ENCODE data around the gene DCDC1. TPM values are rescaled to one million over a fixed set of nuclear protein-coding genes. Genes with fewer than 3 reads are reported as not detected.

The DCDC1 gene
- polyA plus RNA-seq, 1 donor: 1.2 TPM

DNA sequence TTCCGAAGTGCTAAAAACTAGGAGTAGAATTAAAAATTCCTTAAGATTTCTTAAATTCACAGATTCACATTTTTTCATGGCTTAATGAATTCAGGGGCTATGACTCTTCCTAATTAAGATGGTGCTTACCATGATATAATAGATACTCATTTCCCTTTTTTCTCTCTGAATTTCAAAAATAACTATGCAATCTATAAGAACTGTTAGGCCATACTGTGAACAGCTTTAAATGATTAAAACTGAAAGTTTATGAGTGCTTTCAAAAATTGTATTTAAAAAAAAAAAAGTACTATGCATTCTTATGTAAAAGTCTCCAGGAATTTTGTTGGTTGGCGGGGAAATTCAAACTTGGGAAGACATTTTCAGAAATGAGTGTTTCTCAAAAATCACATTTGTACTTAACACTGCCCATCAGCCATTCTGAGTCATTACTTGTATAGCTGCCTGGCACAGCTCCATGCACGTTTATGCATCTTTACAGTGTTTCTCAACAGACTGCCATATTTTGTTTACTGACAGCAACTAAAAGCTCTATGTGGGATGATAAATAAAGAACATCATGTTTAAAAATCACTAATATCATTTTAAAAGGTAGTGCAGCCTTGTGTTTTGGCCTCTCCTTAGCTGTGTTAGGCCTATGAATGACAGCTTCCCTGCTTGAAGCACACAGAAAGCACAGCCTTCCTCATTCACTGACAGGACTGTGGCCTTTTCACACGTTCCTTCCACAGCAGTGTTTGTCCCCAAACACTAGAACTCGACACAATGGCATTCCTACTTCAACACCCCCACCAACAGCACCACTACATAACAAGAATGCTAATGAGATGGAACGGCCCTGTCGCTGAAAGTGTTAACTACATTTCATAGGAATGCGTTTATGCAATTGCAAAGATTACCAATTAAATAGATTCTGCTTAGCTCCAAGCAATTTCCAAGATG, 131.4 kb downstream of the DCDC1 start:
- Histone ChIP-seq H3K9me3 (ENCODE audit: control insufficient read depth, low read depth, low read length) (no peaks in the 10 kb centered on the region), H3K4me1 (ENCODE audit: control insufficient read depth, insufficient read depth, low read length) (no peaks in the 10 kb centered on the region), H3K27me3 (ENCODE audit: control insufficient read depth, insufficient read depth, low read length) (no peaks in the 10 kb centered on the region), H3K4me3 (ENCODE audit: low read length) (no peak overlapping the region), H3K27ac (ENCODE audit: low read length) (no peak overlapping the region), H3K36me3 (ENCODE audit: control insufficient read depth, insufficient read depth, low read length) (no peaks in the 10 kb centered on the region)
- DNase-seq: no peak
- WGBS (ENCODE audit: insufficient coverage, low lambda C conversion rate): 70% methylated on average over 3 of the region's 8 CpGs

DNA sequence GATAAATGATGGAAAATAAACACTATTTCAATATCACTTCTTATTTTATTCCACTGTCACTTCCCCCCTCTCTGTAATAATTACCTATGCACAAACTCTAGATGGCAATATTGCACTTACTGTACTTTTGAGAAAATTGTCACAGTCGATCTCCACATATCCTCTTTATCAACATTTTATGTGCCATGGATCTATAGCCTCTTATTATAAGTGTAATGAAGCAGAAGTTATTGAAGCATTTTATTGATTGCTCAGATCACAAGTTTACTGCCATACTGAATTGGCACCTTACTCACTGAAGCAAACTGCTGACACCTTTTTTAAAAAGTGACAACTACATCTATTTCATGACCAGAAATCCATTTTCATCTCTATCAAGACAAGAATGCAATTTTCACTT, 133.4 kb downstream of the DCDC1 start:
- no peak for DNase-seq
- H3K4me3 ChIP-seq (ENCODE audit: low read length): no peak overlapping the region
- H3K9me3 ChIP-seq (ENCODE audit: control insufficient read depth, low read depth, low read length): no peaks in the 10 kb centered on the region
- no peak overlapping the region for H3K27ac ChIP-seq (ENCODE audit: low read length)
- no peaks in the 10 kb centered on the region for H3K4me1 ChIP-seq (ENCODE audit: control insufficient read depth, insufficient read depth, low read length)
- no CpG with 5 or more reads among the region's 1 CpG for WGBS (ENCODE audit: insufficient coverage, low lambda C conversion rate)
- H3K36me3 ChIP-seq (ENCODE audit: control insufficient read depth, insufficient read depth, low read length): no peaks in the 10 kb centered on the region
- H3K27me3 ChIP-seq (ENCODE audit: control insufficient read depth, insufficient read depth, low read length): no peaks in the 10 kb centered on the region

DNA sequence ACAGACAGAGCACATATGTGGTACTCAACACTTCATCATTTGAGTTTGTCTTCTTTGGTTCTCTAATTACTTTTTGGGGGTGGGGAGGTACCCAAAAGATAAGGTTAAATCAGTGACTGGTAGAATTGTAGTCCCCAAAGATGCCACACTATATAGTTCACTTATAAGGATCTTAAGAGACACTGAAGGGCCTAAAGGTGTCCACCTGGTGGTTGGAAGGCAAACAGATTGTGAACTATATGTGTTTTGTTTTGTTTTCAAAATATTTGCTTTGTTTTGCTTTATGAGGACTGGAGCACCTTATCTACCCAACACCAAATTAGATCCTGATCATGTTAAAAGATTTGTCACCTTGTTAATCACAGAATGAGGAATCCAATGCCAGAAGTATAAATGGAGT, 136.1 kb downstream of the DCDC1 start:
- Histone ChIP-seq H3K9me3 (ENCODE audit: control insufficient read depth, low read depth, low read length) (no peaks in the 10 kb centered on the region), H3K4me3 (ENCODE audit: low read length) (no peak overlapping the region), H3K27ac (ENCODE audit: low read length) (no peak overlapping the region), H3K36me3 (ENCODE audit: control insufficient read depth, insufficient read depth, low read length) (no peaks in the 10 kb centered on the region), H3K27me3 (ENCODE audit: control insufficient read depth, insufficient read depth, low read length) (no peaks in the 10 kb centered on the region), H3K4me1 (ENCODE audit: control insufficient read depth, insufficient read depth, low read length) (no peaks in the 10 kb centered on the region)
- DNase-seq: no peak

DNA sequence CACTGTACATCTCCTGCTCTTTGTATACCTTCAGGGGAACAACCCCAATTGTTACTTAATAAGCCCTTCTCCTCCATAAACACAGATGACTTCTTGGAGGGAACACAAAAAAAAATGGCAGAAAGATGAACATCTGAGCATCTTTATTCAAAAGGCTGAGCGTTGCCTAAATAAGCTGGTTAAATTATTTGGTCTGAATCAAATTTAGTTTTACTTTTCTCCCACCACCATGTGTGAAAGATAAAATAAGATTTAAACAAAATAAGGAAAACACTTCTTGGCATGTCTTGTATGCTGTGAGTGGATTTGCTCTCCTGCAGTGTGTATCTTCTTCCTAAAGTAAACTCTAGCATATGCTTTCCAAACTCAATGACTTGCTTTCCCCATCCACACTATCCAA, 137.9 kb downstream of the DCDC1 start:
- H3K27me3 ChIP-seq (ENCODE audit: control insufficient read depth, insufficient read depth, low read length): no peaks in the 10 kb centered on the region
- H3K9me3 ChIP-seq (ENCODE audit: control insufficient read depth, low read depth, low read length): no peaks in the 10 kb centered on the region
- H3K36me3 ChIP-seq (ENCODE audit: control insufficient read depth, insufficient read depth, low read length): no peaks in the 10 kb centered on the region
- no peak overlapping the region for H3K4me3 ChIP-seq (ENCODE audit: low read length)
- H3K4me1 ChIP-seq (ENCODE audit: control insufficient read depth, insufficient read depth, low read length): no peaks in the 10 kb centered on the region
- DNase-seq: no peak
- no CpG with 5 or more reads among the region's 1 CpG for WGBS (ENCODE audit: insufficient coverage, low lambda C conversion rate)
- H3K27ac ChIP-seq (ENCODE audit: low read length): no peak overlapping the region

DNA sequence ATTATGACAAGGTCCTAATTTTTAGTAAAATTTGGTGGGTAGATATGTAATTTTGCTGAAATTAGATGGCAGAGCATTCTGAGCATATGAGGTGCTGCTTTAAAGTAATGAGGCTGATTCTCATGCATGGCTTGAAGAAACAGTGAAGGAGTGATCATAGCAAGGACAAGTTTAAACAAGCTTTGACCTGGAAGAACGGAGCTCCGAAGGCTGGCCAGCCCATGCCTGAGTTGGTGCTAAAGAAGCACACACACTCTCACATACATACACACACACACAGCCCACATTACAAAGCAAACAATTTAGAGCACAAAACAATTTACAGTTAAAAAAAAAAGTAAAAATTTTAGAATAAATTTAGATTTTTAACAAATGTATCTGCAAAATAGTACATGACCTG, 150.7 kb downstream of the DCDC1 start:
- H3K4me1 ChIP-seq (ENCODE audit: control insufficient read depth, insufficient read depth, low read length): no peaks in the 10 kb centered on the region
- no peak overlapping the region for H3K4me3 ChIP-seq (ENCODE audit: low read length)
- no peaks in the 10 kb centered on the region for H3K9me3 ChIP-seq (ENCODE audit: control insufficient read depth, low read depth, low read length)
- WGBS (ENCODE audit: insufficient coverage, low lambda C conversion rate): no CpG with 5 or more reads among the region's 2 CpGs
- no peak overlapping the region for H3K27ac ChIP-seq (ENCODE audit: low read length)
- no peak for DNase-seq
- H3K27me3 ChIP-seq (ENCODE audit: control insufficient read depth, insufficient read depth, low read length): no peaks in the 10 kb centered on the region
- H3K36me3 ChIP-seq (ENCODE audit: control insufficient read depth, insufficient read depth, low read length): no peaks in the 10 kb centered on the region

DNA sequence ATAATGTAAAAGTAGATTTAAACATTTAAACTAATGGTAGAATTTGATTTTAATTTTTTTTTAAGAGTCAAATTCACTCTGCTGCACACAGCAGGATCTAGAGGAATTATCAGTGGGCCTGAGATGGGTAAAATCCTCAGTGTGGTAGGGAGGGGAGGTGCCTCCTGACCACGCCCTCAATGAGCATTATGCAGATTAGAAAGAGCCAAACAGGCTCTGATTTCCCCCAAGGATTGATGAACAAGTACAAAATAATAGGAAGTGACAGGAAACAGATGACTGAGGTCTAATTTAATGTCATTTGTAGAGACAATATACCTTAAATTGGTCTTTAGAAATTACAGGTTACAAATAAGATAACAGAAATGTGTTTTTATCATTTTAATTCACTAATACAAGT, 155.2 kb downstream of the DCDC1 start:
- DNase-seq: no peak
- WGBS (ENCODE audit: insufficient coverage, low lambda C conversion rate): no CpG with 5 or more reads among the region's 1 CpG
- Histone ChIP-seq H3K27ac (ENCODE audit: low read length) (no peak overlapping the region), H3K9me3 (ENCODE audit: control insufficient read depth, low read depth, low read length) (no peaks in the 10 kb centered on the region), H3K4me1 (ENCODE audit: control insufficient read depth, insufficient read depth, low read length) (no peaks in the 10 kb centered on the region), H3K27me3 (ENCODE audit: control insufficient read depth, insufficient read depth, low read length) (no peaks in the 10 kb centered on the region), H3K36me3 (ENCODE audit: control insufficient read depth, insufficient read depth, low read length) (no peaks in the 10 kb centered on the region), H3K4me3 (ENCODE audit: low read length) (no peak overlapping the region)

DNA sequence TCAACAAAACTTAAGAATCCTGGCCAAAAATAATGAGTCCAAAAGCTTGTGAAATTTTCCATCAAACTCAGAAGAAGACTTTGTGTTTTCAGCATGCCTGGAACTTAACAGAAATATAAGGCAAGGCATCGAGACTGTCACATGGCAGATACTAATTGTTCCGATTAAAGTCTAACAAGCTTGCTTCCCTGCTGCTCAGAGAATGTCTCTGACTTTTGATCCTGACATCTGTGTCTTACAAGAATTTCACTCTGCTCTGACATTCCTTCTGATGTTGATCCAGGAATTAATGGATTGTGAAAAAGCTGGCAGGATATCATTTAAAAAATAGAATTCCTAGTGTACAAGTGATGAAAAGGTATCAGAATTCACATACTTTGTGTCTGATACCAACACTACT, 170.2 kb downstream of the DCDC1 start:
- WGBS (ENCODE audit: insufficient coverage, low lambda C conversion rate): 80% methylated on average over 1 of the region's 2 CpGs
- DNase-seq: no peak

DNA sequence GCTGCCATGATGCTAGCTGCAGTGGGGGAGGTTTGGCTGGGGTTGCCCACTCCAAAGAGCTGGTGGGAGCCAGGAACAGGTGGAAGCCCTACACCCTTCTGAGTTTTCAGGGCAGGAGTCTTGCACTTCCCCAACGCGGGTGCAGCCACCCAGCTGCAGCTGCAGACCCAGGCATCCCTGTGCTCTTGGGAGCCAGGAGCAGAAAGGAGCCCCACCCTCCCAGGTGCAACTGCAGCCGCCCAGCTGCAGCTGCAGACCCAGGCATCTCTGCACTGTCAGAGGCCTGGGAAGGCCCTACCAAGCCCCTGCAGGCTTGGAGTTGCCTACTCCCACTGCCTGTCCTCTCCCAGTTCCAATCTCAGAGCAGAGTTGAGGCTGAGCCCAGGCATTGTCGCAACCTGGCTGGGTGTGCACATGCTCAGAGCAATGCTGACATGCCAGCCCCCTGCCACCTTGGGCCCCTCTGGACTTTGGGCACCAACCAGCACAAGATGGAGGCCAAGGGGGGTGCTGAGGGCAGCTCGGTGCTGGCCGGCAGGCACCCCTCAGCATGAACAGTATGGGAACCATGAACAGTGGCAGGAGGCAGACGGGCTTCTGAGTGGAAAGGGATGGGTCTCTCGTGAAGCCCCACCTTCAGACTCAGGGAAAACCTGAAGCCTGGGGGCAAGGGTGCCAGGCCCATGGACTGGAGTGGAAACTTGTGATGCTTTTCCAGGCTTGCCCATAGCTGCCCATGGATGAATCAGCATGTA, 195.4 kb downstream of the DCDC1 start:
- Histone ChIP-seq H3K4me1 (ENCODE audit: control insufficient read depth, insufficient read depth, low read length) (no peaks in the 10 kb centered on the region), H3K4me3 (ENCODE audit: low read length) (no peak overlapping the region), H3K27ac (ENCODE audit: low read length) (no peak overlapping the region), H3K9me3 (ENCODE audit: control insufficient read depth, low read depth, low read length) (peaks cover 10% of the 10 kb centered on the region), H3K36me3 (ENCODE audit: control insufficient read depth, insufficient read depth, low read length) (no peaks in the 10 kb centered on the region), H3K27me3 (ENCODE audit: control insufficient read depth, insufficient read depth, low read length) (no peaks in the 10 kb centered on the region)
- DNase-seq: no peak
- WGBS (ENCODE audit: insufficient coverage, low lambda C conversion rate): no CpG with 5 or more reads among the region's 8 CpGs

More for the DNA sequence above, 170.2 kb downstream of the DCDC1 start:
- Histone ChIP-seq H3K27me3 (ENCODE audit: control insufficient read depth, insufficient read depth, low read length) (no peaks in the 10 kb centered on the region), H3K4me3 (ENCODE audit: low read length) (no peak overlapping the region), H3K36me3 (ENCODE audit: control insufficient read depth, insufficient read depth, low read length) (no peaks in the 10 kb centered on the region), H3K27ac (ENCODE audit: low read length) (no peak overlapping the region), H3K4me1 (ENCODE audit: control insufficient read depth, insufficient read depth, low read length) (no peaks in the 10 kb centered on the region), H3K9me3 (ENCODE audit: control insufficient read depth, low read depth, low read length) (no peaks in the 10 kb centered on the region)

DNA sequence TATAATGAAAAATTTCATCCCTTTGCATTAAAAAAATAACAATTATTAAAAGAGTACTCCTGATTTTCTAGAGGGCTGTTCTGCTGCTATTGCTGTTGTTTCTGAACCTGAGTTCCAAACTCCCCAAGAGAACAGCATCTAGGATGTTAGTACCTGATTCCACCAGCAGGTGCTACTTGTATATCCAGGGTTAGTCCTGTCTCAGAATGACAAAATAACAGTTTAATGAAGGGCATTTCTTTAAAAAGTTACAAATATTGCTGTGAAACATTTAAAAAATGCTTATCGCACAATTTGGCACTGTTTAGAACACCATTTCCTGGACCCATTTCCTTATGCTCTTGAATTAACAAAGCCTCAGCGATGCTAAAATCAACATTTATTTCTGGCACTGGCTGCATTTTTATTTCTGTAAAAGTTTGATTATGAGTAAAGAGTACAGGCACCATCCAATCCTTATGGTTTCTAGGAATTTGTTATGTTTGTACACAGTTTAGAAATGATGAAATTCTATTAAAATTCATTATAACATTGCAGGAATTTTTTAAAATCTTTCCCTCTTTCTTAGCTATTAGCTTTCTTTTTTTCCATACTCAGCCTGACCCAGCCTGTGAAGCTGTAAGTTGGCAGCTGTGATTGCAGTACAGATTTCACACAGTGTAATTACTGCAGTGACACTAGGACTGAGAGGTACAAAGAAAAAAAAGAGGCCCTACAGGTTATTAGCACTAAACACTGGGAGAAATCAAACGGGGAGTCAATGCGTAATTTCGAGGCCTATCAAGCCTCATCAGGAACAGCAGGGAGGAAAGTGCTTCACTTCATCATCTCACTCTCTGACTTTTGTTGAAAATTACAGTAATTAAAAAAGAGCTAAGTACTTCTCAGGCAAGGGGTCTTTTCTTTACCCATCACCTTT, 208.8 kb downstream of the DCDC1 start:
- no peak overlapping the region for H3K4me3 ChIP-seq (ENCODE audit: low read length)
- WGBS (ENCODE audit: insufficient coverage, low lambda C conversion rate): 80% methylated on average over 2 of the region's 5 CpGs
- DNase-seq: no peak

DNA sequence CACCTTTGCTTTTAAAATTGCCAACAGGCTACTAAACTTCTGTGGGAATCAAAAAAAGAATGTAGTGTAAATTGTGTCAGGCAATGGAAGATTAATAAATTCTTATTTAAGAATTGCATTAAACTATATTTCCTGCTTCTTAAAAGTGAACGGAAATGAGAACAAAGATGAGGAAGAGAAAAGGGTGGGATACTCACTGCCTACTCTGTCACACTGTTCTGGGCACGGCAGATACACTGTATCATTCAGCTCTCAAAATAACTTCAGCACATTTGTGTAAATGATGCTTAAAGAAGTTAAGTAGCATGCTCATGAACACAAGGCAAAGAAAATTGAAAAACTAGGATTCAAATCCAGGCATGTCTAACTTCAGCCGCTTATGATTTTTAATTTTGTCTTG, 218.7 kb downstream of the DCDC1 start:
- Histone ChIP-seq H3K4me3 (ENCODE audit: low read length) (no peak overlapping the region), H3K9me3 (ENCODE audit: control insufficient read depth, low read depth, low read length) (no peaks in the 10 kb centered on the region), H3K27me3 (ENCODE audit: control insufficient read depth, insufficient read depth, low read length) (no peaks in the 10 kb centered on the region), H3K36me3 (ENCODE audit: control insufficient read depth, insufficient read depth, low read length) (no peaks in the 10 kb centered on the region), H3K27ac (ENCODE audit: low read length) (no peak overlapping the region), H3K4me1 (ENCODE audit: control insufficient read depth, insufficient read depth, low read length) (no peaks in the 10 kb centered on the region)
- 83% methylated on average over 2 of the region's 3 CpGs for WGBS (ENCODE audit: insufficient coverage, low lambda C conversion rate)
- no peak for DNase-seq

More for the DNA sequence above, 208.8 kb downstream of the DCDC1 start:
- Histone ChIP-seq H3K27me3 (ENCODE audit: control insufficient read depth, insufficient read depth, low read length) (no peaks in the 10 kb centered on the region), H3K9me3 (ENCODE audit: control insufficient read depth, low read depth, low read length) (no peaks in the 10 kb centered on the region), H3K27ac (ENCODE audit: low read length) (no peak overlapping the region), H3K4me1 (ENCODE audit: control insufficient read depth, insufficient read depth, low read length) (no peaks in the 10 kb centered on the region), H3K36me3 (ENCODE audit: control insufficient read depth, insufficient read depth, low read length) (no peaks in the 10 kb centered on the region)
